HCT116 (cell line): Measurements from ENCODE around the gene RBKS. TPM values are rescaled to one million over a fixed set of nuclear protein-coding genes. Genes with fewer than 3 reads are reported as not detected.

Experiments
- ATAC-seq: fragments of 200-7000 bp; cut with Tn5 transposase; 2 replicates; pipeline ENCODE4 v1.9.1; 2020; ENCODE audit warnings: mild to moderate bottlenecking, moderate library complexity
- BruUV-seq: library from RNA; stranded (reverse); fragments of 400-500 nt; replicated peaks from 2 replicates; lab custom pipeline; 2021; lab: Mats Ljungman, UMichigan
- CTCF ChIA-PET: fragments of 300-600 bp; sonication (Branson Sonifier 250); formaldehyde crosslinking; loops from one replicate; lab custom pipeline; 2021; ENCODE audit warnings: antibody characterized with exemption; lab: Charles Lee
- POLR2A ChIA-PET: fragments of 300-600, 350-600 bp; sonication (Branson Sonifier 250); formaldehyde crosslinking; loops from one replicate; lab custom pipeline; 2021; ENCODE audit warnings: antibody characterized with exemption; lab: Charles Lee
- RAD21 ChIA-PET, 2 experiments: fragments of 300-600 bp; sonication (Branson Sonifier 250); formaldehyde crosslinking; loops; one replicate each; lab custom pipeline; 2023; ENCODE audit warnings: low total read pairs in 2 of 2; ENCODE audit not compliant: uncharacterized antibody in 2 of 2, unreplicated experiment in 2 of 2, low non-redundant PET in 1 of 2; lab: Charles Lee
- DNase-seq: peaks from one replicate; pipeline ENCODE4 v3.0.0-alpha.2; 2010; ENCODE audit warnings: low read depth, low spot score
- H2AFZ ChIP-seq: fragments of 200-600 bp; shearing (Covaris generic), sonication (generic); 2 replicates; pipeline ENCODE4 v1.6.1; 2017; ENCODE audit warnings: low read depth, mixed run types, mixed read lengths, antibody characterized with exemption, low read length; ENCODE audit not compliant: poor library complexity, severe bottlenecking
- H3K27ac ChIP-seq: 2 replicates; pipeline ENCODE4 v1.5.1; 2012; ENCODE audit warnings: low read depth, low read length
- H3K27me3 ChIP-seq: fragments of 200-600 bp; sonication (generic); 2 replicates; pipeline ENCODE4 v1.6.1; 2016; ENCODE audit warnings: mixed run types, low read length, mixed read lengths; ENCODE audit not compliant: insufficient read depth
- H3K36me3 ChIP-seq, 2 experiments: fragments of 200-500 bp in 1 of 2; fragments of 200-600 bp in 1 of 2; sonication (Bioruptor generic) in 1 of 2; sonication (generic) in 1 of 2; 2 replicates each; pipeline versions ENCODE4 v1.5.1 to v1.6.1; 2014 to 2016; ENCODE audit warnings: low read length in 2 of 2, inconsistent platforms in 1 of 2, mixed read lengths in 1 of 2, mixed run types in 1 of 2; ENCODE audit not compliant: insufficient read depth in 2 of 2, control insufficient read depth in 1 of 2
- H3K4me1 ChIP-seq, 2 experiments: fragments of 200-600 bp in 1 of 2; sonication (generic) in 1 of 2; 2 replicates each; pipeline versions ENCODE4 v1.5.1 to v1.6.1; 2012 to 2017; ENCODE audit warnings: low read length in 2 of 2, inconsistent platforms in 1 of 2, mild to moderate bottlenecking in 1 of 2, mixed read lengths in 1 of 2, mixed run types in 1 of 2, moderate library complexity in 1 of 2; ENCODE audit not compliant: insufficient read depth in 2 of 2, control insufficient read depth in 1 of 2
- H3K4me2 ChIP-seq: fragments of 200-600 bp; sonication (generic); 2 replicates; pipeline ENCODE4 v1.6.1; 2017; ENCODE audit warnings: mixed run types, low read length, mixed read lengths
- H3K4me3 ChIP-seq, 2 experiments: fragments of 200-600 bp in 1 of 2; sonication (generic) in 1 of 2; replicated peaks in 1 of 2; 2 replicates each; pipeline ENCODE4 v1.5.1; 2011 to 2016; ENCODE audit warnings: low read length in 2 of 2, control low read depth in 1 of 2, low read depth in 1 of 2, mild to moderate bottlenecking in 1 of 2, mixed read lengths in 1 of 2, mixed run types in 1 of 2
- H3K79me2 ChIP-seq: fragments of 200-600 bp; sonication (generic); 2 replicates; pipeline ENCODE4 v1.6.1; 2017; ENCODE audit warnings: mild to moderate bottlenecking, mixed run types, low read length, moderate library complexity, mixed read lengths; ENCODE audit not compliant: insufficient read depth
- H3K9ac ChIP-seq: fragments of 200-600 bp; sonication (generic); 2 replicates; pipeline ENCODE4 v1.6.1; 2016; ENCODE audit warnings: low read length, mixed read lengths
- H3K9me2 ChIP-seq: fragments of 200-600 bp; sonication (generic), shearing (Covaris generic); 2 replicates; pipeline ENCODE4 v1.6.1; 2017; ENCODE audit warnings: mixed run types, mild to moderate bottlenecking, moderate library complexity; ENCODE audit not compliant: insufficient read depth
- H3K9me3 ChIP-seq, 2 experiments: fragments of 200-500 bp in 1 of 2; fragments of 200-600 bp in 1 of 2; sonication (Bioruptor generic) in 1 of 2; sonication (generic) in 1 of 2; 2 replicates each; pipeline ENCODE4 v1.6.1; 2014 to 2017; ENCODE audit warnings: low read length in 2 of 2, mixed read lengths in 2 of 2, inconsistent platforms in 1 of 2, low read depth in 1 of 2, mild to moderate bottlenecking in 1 of 2, mixed run types in 1 of 2, moderate library complexity in 1 of 2; ENCODE audit not compliant: control insufficient read depth in 1 of 2, insufficient read depth in 1 of 2
- H4K20me1 ChIP-seq: fragments of 200-600 bp; sonication (generic), shearing (Covaris generic); 2 replicates; pipeline ENCODE4 v1.6.1; 2017; ENCODE audit warnings: mixed run types, mild to moderate bottlenecking, moderate library complexity; ENCODE audit not compliant: insufficient read depth
- CBX3 ChIP-seq: IDR thresholded peaks from 2 replicates; pipeline ENCODE4 v1.6.1; 2012; ENCODE audit warnings: low read depth
- EZH2phosphoT487 ChIP-seq: fragments of 200-600 bp; IDR thresholded peaks from 2 replicates; pipeline ENCODE4 v1.6.1; 2018; ENCODE audit warnings: antibody characterized with exemption, borderline replicate concordance
- TCF7L2 ChIP-seq: IDR thresholded peaks from 2 replicates; pipeline ENCODE4 v1.7.0; 2011; ENCODE audit warnings: borderline replicate concordance, inconsistent platforms; ENCODE audit not compliant: insufficient read depth, insufficient read length; ENCODE audit errors: extremely low read depth
- intact Hi-C: fragments of 100-400 bp; cut with micrococcal nuclease; formaldehyde crosslinking; loops from 2 replicates; pipeline ENCODE4 v1.10.0; 2022
- total RNA-seq: library from RNA; stranded (reverse); gene quantifications from one replicate; pipeline ENCODE4 v1.2.1, GENCODE V29; 2021; ENCODE audit not compliant: unreplicated experiment
- TF ChIP-seq, protein P1 (sequence below): IDR thresholded peaks from 2 replicates; pipeline ENCODE4 v1.6.1; 2012; ENCODE audit warnings: low read depth
- TF ChIP-seq, protein P2 (sequence below): IDR thresholded peaks from 2 replicates; pipeline ENCODE4 v1.6.1; 2011; ENCODE audit warnings: mild to moderate bottlenecking, low read length, moderate library complexity; ENCODE audit not compliant: insufficient replicate concordance; ENCODE audit errors: extremely low read depth

RBKS gene
- total RNA-seq, 1 experiment from 2014 or later, result 2.4 TPM

DNA sequence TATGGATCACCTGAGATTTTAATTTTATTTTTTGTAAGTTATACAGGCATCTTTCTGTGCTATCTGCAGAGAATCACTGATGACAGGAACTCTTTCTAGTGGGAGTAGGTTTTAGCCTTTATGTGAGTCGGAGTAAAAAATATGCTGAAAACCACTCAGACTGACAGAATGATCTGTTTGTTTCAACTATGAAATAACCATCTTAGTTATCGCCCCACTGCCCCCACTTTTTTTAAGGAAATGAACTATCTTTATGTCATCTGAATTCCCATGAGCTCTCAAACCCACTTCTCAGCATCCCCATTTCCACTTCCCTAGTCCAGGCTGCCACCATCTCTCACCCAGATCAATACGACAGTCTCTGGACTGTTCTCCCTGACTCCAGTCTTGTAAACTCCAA, 79.7 kb downstream of the RBKS start (continued):
- TF ChIP-seq, protein P1, sequence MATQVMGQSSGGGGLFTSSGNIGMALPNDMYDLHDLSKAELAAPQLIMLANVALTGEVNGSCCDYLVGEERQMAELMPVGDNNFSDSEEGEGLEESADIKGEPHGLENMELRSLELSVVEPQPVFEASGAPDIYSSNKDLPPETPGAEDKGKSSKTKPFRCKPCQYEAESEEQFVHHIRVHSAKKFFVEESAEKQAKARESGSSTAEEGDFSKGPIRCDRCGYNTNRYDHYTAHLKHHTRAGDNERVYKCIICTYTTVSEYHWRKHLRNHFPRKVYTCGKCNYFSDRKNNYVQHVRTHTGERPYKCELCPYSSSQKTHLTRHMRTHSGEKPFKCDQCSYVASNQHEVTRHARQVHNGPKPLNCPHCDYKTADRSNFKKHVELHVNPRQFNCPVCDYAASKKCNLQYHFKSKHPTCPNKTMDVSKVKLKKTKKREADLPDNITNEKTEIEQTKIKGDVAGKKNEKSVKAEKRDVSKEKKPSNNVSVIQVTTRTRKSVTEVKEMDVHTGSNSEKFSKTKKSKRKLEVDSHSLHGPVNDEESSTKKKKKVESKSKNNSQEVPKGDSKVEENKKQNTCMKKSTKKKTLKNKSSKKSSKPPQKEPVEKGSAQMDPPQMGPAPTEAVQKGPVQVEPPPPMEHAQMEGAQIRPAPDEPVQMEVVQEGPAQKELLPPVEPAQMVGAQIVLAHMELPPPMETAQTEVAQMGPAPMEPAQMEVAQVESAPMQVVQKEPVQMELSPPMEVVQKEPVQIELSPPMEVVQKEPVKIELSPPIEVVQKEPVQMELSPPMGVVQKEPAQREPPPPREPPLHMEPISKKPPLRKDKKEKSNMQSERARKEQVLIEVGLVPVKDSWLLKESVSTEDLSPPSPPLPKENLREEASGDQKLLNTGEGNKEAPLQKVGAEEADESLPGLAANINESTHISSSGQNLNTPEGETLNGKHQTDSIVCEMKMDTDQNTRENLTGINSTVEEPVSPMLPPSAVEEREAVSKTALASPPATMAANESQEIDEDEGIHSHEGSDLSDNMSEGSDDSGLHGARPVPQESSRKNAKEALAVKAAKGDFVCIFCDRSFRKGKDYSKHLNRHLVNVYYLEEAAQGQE, result no peak

DNA sequence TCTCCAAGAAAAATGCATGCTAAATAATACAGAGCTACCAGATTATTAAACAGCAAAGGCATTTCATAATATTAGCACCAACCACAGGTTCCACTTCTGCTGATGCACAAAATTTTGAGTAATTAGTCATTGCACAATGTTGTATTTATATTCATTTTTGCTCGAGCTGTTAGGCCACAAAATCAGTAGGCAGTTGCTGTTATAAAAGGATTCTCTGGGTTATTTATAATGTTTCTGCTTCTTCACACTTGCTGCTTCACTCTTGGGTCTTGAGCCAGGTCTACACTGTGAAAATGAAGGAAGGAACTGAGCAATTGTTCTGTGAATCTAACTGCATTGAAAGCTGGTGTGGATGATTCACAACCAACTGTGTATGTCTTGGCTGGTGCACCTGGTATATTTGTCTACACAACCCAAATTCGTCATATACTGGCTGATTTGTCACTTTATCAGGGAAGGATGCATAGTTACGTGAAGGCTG, 80.4 kb downstream of the RBKS start:
- H3K36me3 ChIP-seq, result no peaks in the 10 kb centered on the region
- no peak overlapping the region for H3K4me2 ChIP-seq
- H3K79me2 ChIP-seq, result no peaks in the 10 kb centered on the region
- ChIA-PET POLR2A (no interaction called here), RAD21 (interaction anchor here in 1 of 2 experiments (1.1 kb wide), 1 partner anchor 21 kb away, joined by 3 read pairs; no protein-coding TSS in a partner anchor), CTCF (interaction anchor here (0.8 kb wide), 1 partner anchor 10 kb away, joined by 3 read pairs; no protein-coding TSS in a partner anchor)
- no peak overlapping the region for H2AFZ ChIP-seq
- intact Hi-C loops, result no loop called here
- H3K27ac ChIP-seq, result no peak overlapping the region
- TF ChIP-seq CBX3, result no peak
- TF ChIP-seq, protein P2, sequence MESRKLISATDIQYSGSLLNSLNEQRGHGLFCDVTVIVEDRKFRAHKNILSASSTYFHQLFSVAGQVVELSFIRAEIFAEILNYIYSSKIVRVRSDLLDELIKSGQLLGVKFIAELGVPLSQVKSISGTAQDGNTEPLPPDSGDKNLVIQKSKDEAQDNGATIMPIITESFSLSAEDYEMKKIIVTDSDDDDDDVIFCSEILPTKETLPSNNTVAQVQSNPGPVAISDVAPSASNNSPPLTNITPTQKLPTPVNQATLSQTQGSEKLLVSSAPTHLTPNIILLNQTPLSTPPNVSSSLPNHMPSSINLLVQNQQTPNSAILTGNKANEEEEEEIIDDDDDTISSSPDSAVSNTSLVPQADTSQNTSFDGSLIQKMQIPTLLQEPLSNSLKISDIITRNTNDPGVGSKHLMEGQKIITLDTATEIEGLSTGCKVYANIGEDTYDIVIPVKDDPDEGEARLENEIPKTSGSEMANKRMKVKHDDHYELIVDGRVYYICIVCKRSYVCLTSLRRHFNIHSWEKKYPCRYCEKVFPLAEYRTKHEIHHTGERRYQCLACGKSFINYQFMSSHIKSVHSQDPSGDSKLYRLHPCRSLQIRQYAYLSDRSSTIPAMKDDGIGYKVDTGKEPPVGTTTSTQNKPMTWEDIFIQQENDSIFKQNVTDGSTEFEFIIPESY, result no peak
- no peak for TF ChIP-seq TCF7L2
- no peak for TF ChIP-seq EZH2phosphoT487
- ATAC-seq, result no peak
- no peaks in the 10 kb centered on the region for H3K9me3 ChIP-seq
- H3K9me2 ChIP-seq, result no peaks in the 10 kb centered on the region
- no peak for DNase-seq
- no peak overlapping the region for H3K4me3 ChIP-seq
- no peaks in the 10 kb centered on the region for H3K4me1 ChIP-seq
- BruUV-seq, result no TSS peak
- H3K27me3 ChIP-seq, result no peaks in the 10 kb centered on the region
- no peaks in the 10 kb centered on the region for H4K20me1 ChIP-seq
- no peak overlapping the region for H3K9ac ChIP-seq
